Liver (tissue), 9 donors: ENCODE results near the gene POLDIP3. TPM values are rescaled to one million over a fixed set of nuclear protein-coding genes. Genes with fewer than 3 reads are reported as not detected.
"Not testable (repeated sequence)": the region's sequence is repeated elsewhere in the genome, so short reads cannot be mapped to it uniquely, and the experiment has no call there.

Experiments used
- DNase-seq: peaks from one replicate; pipeline ENCODE4 v3.0.0-alpha.2; 2017; ENCODE audit warnings: low spot score
- H3K27ac ChIP-seq, 2 donors: one replicate each; pipeline ENCODE4 v1.7.0; 2013; ENCODE audit warnings: inconsistent platforms in 2 of 2, low read length in 2 of 2, control low read depth in 1 of 2, low read depth in 1 of 2, mild to moderate bottlenecking in 1 of 2
- H3K27me3 ChIP-seq, 4 donors: one replicate each; pipeline versions ENCODE4 v1.6.1 to v1.7.0; 2013; ENCODE audit warnings: low read length in 3 of 4, inconsistent platforms in 1 of 4, mild to moderate bottlenecking in 1 of 4, moderate library complexity in 1 of 4; ENCODE audit not compliant: control insufficient read depth in 4 of 4, insufficient read depth in 4 of 4
- H3K36me3 ChIP-seq, 4 donors: one replicate each; pipeline versions ENCODE4 v1.6.1 to v1.7.0; 2013; ENCODE audit warnings: low read length in 3 of 4, mild to moderate bottlenecking in 3 of 4, low read depth in 1 of 4, moderate library complexity in 1 of 4; ENCODE audit not compliant: control insufficient read depth in 4 of 4, insufficient read depth in 3 of 4
- H3K4me1 ChIP-seq, 4 donors: one replicate each; pipeline versions ENCODE4 v1.6.1 to v1.7.0; 2013; ENCODE audit warnings: low read length in 3 of 4, mild to moderate bottlenecking in 3 of 4, moderate library complexity in 1 of 4; ENCODE audit not compliant: control insufficient read depth in 4 of 4, insufficient read depth in 4 of 4
- H3K4me3 ChIP-seq, 3 donors: one replicate each; pipeline versions ENCODE4 v1.6.1 to v1.7.0; 2013; ENCODE audit warnings: low read length in 3 of 3, control low read depth in 1 of 3, low read depth in 1 of 3, mild to moderate bottlenecking in 1 of 3
- H3K9ac ChIP-seq, 2 donors: one replicate each; pipeline ENCODE4 v1.7.0; 2013; ENCODE audit warnings: low read length in 2 of 2, mild to moderate bottlenecking in 2 of 2, moderate library complexity in 2 of 2, control low read depth in 1 of 2, low read depth in 1 of 2
- H3K9me3 ChIP-seq, 4 donors: one replicate each; pipeline versions ENCODE4 v1.6.1 to v1.7.0; 2013; ENCODE audit warnings: low read length in 3 of 4; ENCODE audit not compliant: control insufficient read depth in 4 of 4
- FOXA1 ChIP-seq: IDR thresholded peaks from 2 replicates; pipeline ENCODE4 v1.6.1; 2016; ENCODE audit warnings: antibody characterized with exemption
- FOXA2 ChIP-seq: IDR thresholded peaks from 2 replicates; pipeline ENCODE4 v1.6.1; 2016; ENCODE audit warnings: antibody characterized with exemption
- GABPA ChIP-seq, 2 donors: IDR thresholded peaks in 1 of 2; conservative IDR thresholded peaks in 1 of 2; 2 replicates each; pipeline ENCODE4 v1.6.1; 2016; ENCODE audit warnings: antibody characterized with exemption in 2 of 2, mild to moderate bottlenecking in 1 of 2, moderate library complexity in 1 of 2
- HNF4G ChIP-seq: IDR thresholded peaks from 2 replicates; pipeline ENCODE4 v1.6.1; 2016; ENCODE audit warnings: antibody characterized with exemption
- JUND ChIP-seq, 2 donors: IDR thresholded peaks; 2 replicates each; pipeline ENCODE4 v1.6.1; 2016; ENCODE audit warnings: antibody characterized with exemption in 2 of 2
- NR2F2 ChIP-seq: IDR thresholded peaks from 2 replicates; pipeline ENCODE4 v1.6.1; 2016; ENCODE audit warnings: antibody characterized with exemption
- RAD21 ChIP-seq, 2 donors: IDR thresholded peaks; 2 replicates each; pipeline ENCODE4 v1.6.1; 2016; ENCODE audit warnings: antibody characterized with exemption in 2 of 2, mild to moderate bottlenecking in 2 of 2
- RXRA ChIP-seq, 2 donors: IDR thresholded peaks; 2 replicates each; pipeline ENCODE4 v1.6.1; 2017 to 2018; ENCODE audit warnings: antibody characterized with exemption in 2 of 2, mild to moderate bottlenecking in 1 of 2
- TAF1 ChIP-seq: conservative IDR thresholded peaks from 2 replicates; pipeline ENCODE4 v1.6.1; 2016; ENCODE audit warnings: antibody characterized with exemption, mild to moderate bottlenecking
- YY1 ChIP-seq: IDR thresholded peaks from 2 replicates; pipeline ENCODE4 v1.6.1; 2016; ENCODE audit warnings: antibody characterized with exemption, mild to moderate bottlenecking
- WGBS: extraction: QIAGEN DNeasy Blood & Tissue Kit; methylation state at CpG from one replicate; pipeline ENCODE4 v1.1.7; 2013; 5-methylcytosine and 5-hydroxymethylcytosine counted together
- polyA plus RNA-seq, 2 donors: library from polyadenylated mRNA; stranded (reverse) in 1 of 2; unstranded in 1 of 2; fragments of 200-250 nt in 1 of 2; fragments of >200 nt in 1 of 2; fragmentation: Nextera tagmentation in 1 of 2; extraction: Ambion mirVana in 1 of 2; gene quantifications; one replicate each; pipeline versions ENCODE4 v1.2.1 to v1.2.3, GENCODE V29; 2013 to 2015
- total RNA-seq, 2 donors: library from RNA; depleted of rRNA; stranded (reverse); fragments of >200 nt; gene quantifications; one replicate each; pipeline ENCODE4 v1.2.3, GENCODE V29; 2014
- TF ChIP-seq, protein P1 (sequence below): IDR thresholded peaks from 2 replicates; pipeline ENCODE4 v1.6.1; 2016; ENCODE audit warnings: antibody characterized with exemption
- TF ChIP-seq, protein P2 (sequence below): IDR thresholded peaks from 2 replicates; pipeline ENCODE4 v1.6.1; 2016; ENCODE audit warnings: antibody characterized with exemption, mild to moderate bottlenecking
- TF ChIP-seq, protein P3 (sequence below): IDR thresholded peaks from 2 replicates; pipeline ENCODE4 v1.6.1; 2016; ENCODE audit warnings: antibody characterized with exemption
- donor health status: healthy.
- donor health status: healthy.
- donor health status: healthy.
- donor health status: healthy.
- donor health status: healthy.

The POLDIP3 gene
- total and polyA plus RNA-seq, 4 donors: 14.6 to 22.5 (median 18.0) TPM

GRCh38 chr22:42565956-42566355, 48.7 kb downstream of the POLDIP3 start:
- H3K36me3 ChIP-seq: no peaks in the 10 kb centered on the region
- DNase-seq: no peak
- H3K4me3 ChIP-seq: no peak overlapping the region
- H3K27me3 ChIP-seq: no peaks in the 10 kb centered on the region
- peaks cover 0 to 6% (median 1%) of the 10 kb centered on the region in 4 donors for H3K4me1 ChIP-seq
- H3K27ac ChIP-seq: no peak overlapping the region
- no peak overlapping the region for H3K9ac ChIP-seq
- 97% methylated on average over 12 of the region's 12 CpGs for WGBS
- H3K9me3 ChIP-seq: no peaks in the 10 kb centered on the region
- TF ChIP-seq TAF1 (no peak), GABPA (IDR thresholded peaks at IDR 0.05 in 1 of 2, conservative IDR thresholded peaks at IDR 0.05 in 1 of 2) (no peak), FOXA2 (no peak), JUND (IDR thresholded peaks at IDR 0.05) (no peak), FOXA1 (no peak), HNF4G (no peak), YY1 (no peak), RXRA (IDR thresholded peaks at IDR 0.05) (no peak), NR2F2 (no peak), RAD21 (IDR thresholded peaks at IDR 0.05) (no peak)
- TF ChIP-seq, protein P1, sequence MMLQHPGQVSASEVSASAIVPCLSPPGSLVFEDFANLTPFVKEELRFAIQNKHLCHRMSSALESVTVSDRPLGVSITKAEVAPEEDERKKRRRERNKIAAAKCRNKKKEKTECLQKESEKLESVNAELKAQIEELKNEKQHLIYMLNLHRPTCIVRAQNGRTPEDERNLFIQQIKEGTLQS: no peak
- TF ChIP-seq, protein P2, sequence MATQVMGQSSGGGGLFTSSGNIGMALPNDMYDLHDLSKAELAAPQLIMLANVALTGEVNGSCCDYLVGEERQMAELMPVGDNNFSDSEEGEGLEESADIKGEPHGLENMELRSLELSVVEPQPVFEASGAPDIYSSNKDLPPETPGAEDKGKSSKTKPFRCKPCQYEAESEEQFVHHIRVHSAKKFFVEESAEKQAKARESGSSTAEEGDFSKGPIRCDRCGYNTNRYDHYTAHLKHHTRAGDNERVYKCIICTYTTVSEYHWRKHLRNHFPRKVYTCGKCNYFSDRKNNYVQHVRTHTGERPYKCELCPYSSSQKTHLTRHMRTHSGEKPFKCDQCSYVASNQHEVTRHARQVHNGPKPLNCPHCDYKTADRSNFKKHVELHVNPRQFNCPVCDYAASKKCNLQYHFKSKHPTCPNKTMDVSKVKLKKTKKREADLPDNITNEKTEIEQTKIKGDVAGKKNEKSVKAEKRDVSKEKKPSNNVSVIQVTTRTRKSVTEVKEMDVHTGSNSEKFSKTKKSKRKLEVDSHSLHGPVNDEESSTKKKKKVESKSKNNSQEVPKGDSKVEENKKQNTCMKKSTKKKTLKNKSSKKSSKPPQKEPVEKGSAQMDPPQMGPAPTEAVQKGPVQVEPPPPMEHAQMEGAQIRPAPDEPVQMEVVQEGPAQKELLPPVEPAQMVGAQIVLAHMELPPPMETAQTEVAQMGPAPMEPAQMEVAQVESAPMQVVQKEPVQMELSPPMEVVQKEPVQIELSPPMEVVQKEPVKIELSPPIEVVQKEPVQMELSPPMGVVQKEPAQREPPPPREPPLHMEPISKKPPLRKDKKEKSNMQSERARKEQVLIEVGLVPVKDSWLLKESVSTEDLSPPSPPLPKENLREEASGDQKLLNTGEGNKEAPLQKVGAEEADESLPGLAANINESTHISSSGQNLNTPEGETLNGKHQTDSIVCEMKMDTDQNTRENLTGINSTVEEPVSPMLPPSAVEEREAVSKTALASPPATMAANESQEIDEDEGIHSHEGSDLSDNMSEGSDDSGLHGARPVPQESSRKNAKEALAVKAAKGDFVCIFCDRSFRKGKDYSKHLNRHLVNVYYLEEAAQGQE: no peak
- TF ChIP-seq, protein P3, sequence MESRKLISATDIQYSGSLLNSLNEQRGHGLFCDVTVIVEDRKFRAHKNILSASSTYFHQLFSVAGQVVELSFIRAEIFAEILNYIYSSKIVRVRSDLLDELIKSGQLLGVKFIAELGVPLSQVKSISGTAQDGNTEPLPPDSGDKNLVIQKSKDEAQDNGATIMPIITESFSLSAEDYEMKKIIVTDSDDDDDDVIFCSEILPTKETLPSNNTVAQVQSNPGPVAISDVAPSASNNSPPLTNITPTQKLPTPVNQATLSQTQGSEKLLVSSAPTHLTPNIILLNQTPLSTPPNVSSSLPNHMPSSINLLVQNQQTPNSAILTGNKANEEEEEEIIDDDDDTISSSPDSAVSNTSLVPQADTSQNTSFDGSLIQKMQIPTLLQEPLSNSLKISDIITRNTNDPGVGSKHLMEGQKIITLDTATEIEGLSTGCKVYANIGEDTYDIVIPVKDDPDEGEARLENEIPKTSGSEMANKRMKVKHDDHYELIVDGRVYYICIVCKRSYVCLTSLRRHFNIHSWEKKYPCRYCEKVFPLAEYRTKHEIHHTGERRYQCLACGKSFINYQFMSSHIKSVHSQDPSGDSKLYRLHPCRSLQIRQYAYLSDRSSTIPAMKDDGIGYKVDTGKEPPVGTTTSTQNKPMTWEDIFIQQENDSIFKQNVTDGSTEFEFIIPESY: no peak

DNA sequence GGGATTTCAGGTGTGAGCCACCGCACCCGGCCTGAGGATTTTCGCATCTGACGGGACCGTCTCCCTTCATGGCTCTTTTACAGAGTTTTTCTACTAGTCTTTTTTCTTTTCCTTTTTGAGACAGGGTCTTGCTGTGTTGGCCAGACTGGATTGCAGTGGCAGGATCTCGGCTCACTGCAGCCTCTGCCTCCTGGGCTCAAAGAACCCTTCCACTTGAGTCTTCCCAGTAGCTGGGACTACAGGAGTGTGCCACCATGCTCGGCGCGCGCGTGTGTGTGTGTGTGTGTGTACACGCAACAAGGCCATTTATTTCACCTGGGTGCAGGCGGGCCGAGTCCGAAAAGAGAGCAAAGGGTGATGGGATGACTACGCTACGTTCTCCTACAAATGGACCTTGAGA, 50.0 kb downstream of the POLDIP3 start:
- Histone ChIP-seq H3K4me1 (peaks cover 0 to 6% (median 1%) of the 10 kb centered on the region in 4 donors), H3K9me3 (no peaks in the 10 kb centered on the region), H3K27ac (no peak overlapping the region), H3K9ac (no peak overlapping the region), H3K36me3 (no peaks in the 10 kb centered on the region), H3K27me3 (no peaks in the 10 kb centered on the region), H3K4me3 (no peak overlapping the region)
- DNase-seq: no peak
- TF ChIP-seq JUND (IDR thresholded peaks at IDR 0.05): no peak
- TF ChIP-seq HNF4G: no peak
- WGBS: 98% methylated on average over 17 of the region's 17 CpGs

GRCh38 chr22:42563943-42564342, 50.7 kb downstream of the POLDIP3 start:
- H3K4me3 ChIP-seq, H3K27me3 ChIP-seq, H3K9me3 ChIP-seq, DNase-seq, H3K9ac ChIP-seq, H3K27ac ChIP-seq, H3K36me3 ChIP-seq, H3K4me1 ChIP-seq: not testable (repeated sequence)
- 93% methylated on average over 3 of the region's 3 CpGs for WGBS
